Measurements from ENCODE around the gene GRN. TPM values are rescaled to one million over a fixed set of nuclear protein-coding genes. Genes with fewer than 3 reads are reported as not detected.
"Not testable (repeated sequence)": the region's sequence is repeated elsewhere in the genome, so short reads cannot be mapped to it uniquely, and the experiment has no call there.

The GRN gene
- total RNA-seq, 1 donor from 2014 or later: 270 TPM

- Histone ChIP-seq H3K27ac (ENCODE audit: low read depth, low read length) (no peak overlapping the region), H3K36me3 (ENCODE audit: control insufficient read depth in 3 of 3, insufficient read depth in 3 of 3, low read length in 3 of 3) (no peaks in the 10 kb centered on the region), H3K9ac (ENCODE audit: low read depth in 1 of 3, low read length in 3 of 3) (peak overlapping the region in 2 of 3 donors; percentile 45 to 53), H3K4me3 (ENCODE audit: low read length in 3 of 3) (peak overlapping the region; percentile 49 to 67 (median 62)), H3K4me1 (ENCODE audit: control insufficient read depth in 3 of 3, insufficient read depth in 3 of 3, low read length in 3 of 3) (peaks cover 6 to 19% (median 11%) of the 10 kb centered on the region in 3 donors), H3K27me3 (ENCODE audit: control insufficient read depth in 3 of 3, insufficient read depth in 3 of 3, low read length in 3 of 3) (peaks cover 27 to 42% (median 41%) of the 10 kb centered on the region in 3 donors), H3K9me3 (ENCODE audit: control insufficient read depth in 3 of 3, low read length in 3 of 3) (no peaks in the 10 kb centered on the region)
Measured at GRCh38 chr17:44385287-44386181, 40.4 kb downstream of the GRN start.

GRCh38 chr17:44386182-44386525 is 41.1 kb downstream of the GRN start:
- no peak overlapping the region for H3K27ac ChIP-seq (ENCODE audit: low read depth, low read length)
- H3K9ac ChIP-seq (ENCODE audit: low read depth in 1 of 3, low read length in 3 of 3): no peak overlapping the region
- H3K4me3 ChIP-seq (ENCODE audit: low read length in 3 of 3): no peak overlapping the region
- no peaks in the 10 kb centered on the region for H3K36me3 ChIP-seq (ENCODE audit: control insufficient read depth in 3 of 3, insufficient read depth in 3 of 3, low read length in 3 of 3)
- H3K27me3 ChIP-seq (ENCODE audit: control insufficient read depth in 3 of 3, insufficient read depth in 3 of 3, low read length in 3 of 3): peaks cover 25 to 38% (median 37%) of the 10 kb centered on the region in 3 donors
- H3K9me3 ChIP-seq (ENCODE audit: control insufficient read depth in 3 of 3, low read length in 3 of 3): no peaks in the 10 kb centered on the region
- H3K4me1 ChIP-seq (ENCODE audit: control insufficient read depth in 3 of 3, insufficient read depth in 3 of 3, low read length in 3 of 3): peaks cover 6 to 19% (median 11%) of the 10 kb centered on the region in 3 donors

- H3K4me1 ChIP-seq (ENCODE audit: control insufficient read depth in 3 of 3, insufficient read depth in 3 of 3, low read length in 3 of 3): peaks cover 6 to 19% (median 11%) of the 10 kb centered on the region in 3 donors
- H3K27ac ChIP-seq (ENCODE audit: low read depth, low read length): no peak overlapping the region
- no peak overlapping the region for H3K4me3 ChIP-seq (ENCODE audit: low read length in 3 of 3)
- H3K27me3 ChIP-seq (ENCODE audit: control insufficient read depth in 3 of 3, insufficient read depth in 3 of 3, low read length in 3 of 3): peaks cover 20 to 34% (median 34%) of the 10 kb centered on the region in 3 donors
- H3K36me3 ChIP-seq (ENCODE audit: control insufficient read depth in 3 of 3, insufficient read depth in 3 of 3, low read length in 3 of 3): no peaks in the 10 kb centered on the region
- H3K9ac ChIP-seq (ENCODE audit: low read depth in 1 of 3, low read length in 3 of 3): no peak overlapping the region
- no peaks in the 10 kb centered on the region for H3K9me3 ChIP-seq (ENCODE audit: control insufficient read depth in 3 of 3, low read length in 3 of 3)
Measured at GRCh38 chr17:44387804-44388203, 42.7 kb downstream of the GRN start.

- H3K4me1 ChIP-seq (ENCODE audit: control insufficient read depth in 3 of 3, insufficient read depth in 3 of 3, low read length in 3 of 3): peaks cover 6 to 19% (median 11%) of the 10 kb centered on the region in 3 donors
- no peak within 1 kb of the TSS for H3K9ac ChIP-seq (ENCODE audit: low read depth in 1 of 3, low read length in 3 of 3)
- H3K36me3 ChIP-seq (ENCODE audit: control insufficient read depth in 3 of 3, insufficient read depth in 3 of 3, low read length in 3 of 3): no peaks in the 10 kb centered on the region
- peaks cover 9 to 20% (median 20%) of the 10 kb centered on the region in 3 donors for H3K27me3 ChIP-seq (ENCODE audit: control insufficient read depth in 3 of 3, insufficient read depth in 3 of 3, low read length in 3 of 3)
- no peak within 1 kb of the TSS for H3K4me3 ChIP-seq (ENCODE audit: low read length in 3 of 3)
- H3K9me3 ChIP-seq (ENCODE audit: control insufficient read depth in 3 of 3, low read length in 3 of 3): no peaks in the 10 kb centered on the region
- H3K27ac ChIP-seq (ENCODE audit: low read depth, low read length): no peak within 1 kb of the TSS
Measured at GRCh38 chr17:44389281-44389680, 44.2 kb downstream of the GRN start, which contains the start of gene ITGA2B. Gene ITGA2B (minus strand): TSS chr17:44389649. CDS start chr17:44389473, 176 bp downstream.

GRCh38 chr17:44389723-44390202 is 44.7 kb downstream of the GRN start:
- peaks cover 4 to 14% (median 8%) of the 10 kb centered on the region in 3 donors for H3K4me1 ChIP-seq (ENCODE audit: control insufficient read depth in 3 of 3, insufficient read depth in 3 of 3, low read length in 3 of 3)
- H3K27ac ChIP-seq (ENCODE audit: low read depth, low read length): no peak overlapping the region
- no peak overlapping the region for H3K9ac ChIP-seq (ENCODE audit: low read depth in 1 of 3, low read length in 3 of 3)
- no peak overlapping the region for H3K4me3 ChIP-seq (ENCODE audit: low read length in 3 of 3)
- H3K27me3 ChIP-seq (ENCODE audit: control insufficient read depth in 3 of 3, insufficient read depth in 3 of 3, low read length in 3 of 3): peaks cover 4 to 16% (median 15%) of the 10 kb centered on the region in 3 donors
- no peaks in the 10 kb centered on the region for H3K9me3 ChIP-seq (ENCODE audit: control insufficient read depth in 3 of 3, low read length in 3 of 3)
- no peaks in the 10 kb centered on the region for H3K36me3 ChIP-seq (ENCODE audit: control insufficient read depth in 3 of 3, insufficient read depth in 3 of 3, low read length in 3 of 3)

GRCh38 chr17:44390250-44390870 is 45.3 kb downstream of the GRN start:
- peaks cover 0 to 9% (median 6%) of the 10 kb centered on the region in 3 donors for H3K4me1 ChIP-seq (ENCODE audit: control insufficient read depth in 3 of 3, insufficient read depth in 3 of 3, low read length in 3 of 3)
- no peaks in the 10 kb centered on the region for H3K9me3 ChIP-seq (ENCODE audit: control insufficient read depth in 3 of 3, low read length in 3 of 3)
- H3K4me3 ChIP-seq (ENCODE audit: low read length in 3 of 3): no peak overlapping the region
- peaks cover 0 to 12% (median 11%) of the 10 kb centered on the region in 3 donors for H3K27me3 ChIP-seq (ENCODE audit: control insufficient read depth in 3 of 3, insufficient read depth in 3 of 3, low read length in 3 of 3)
- no peak overlapping the region for H3K27ac ChIP-seq (ENCODE audit: low read depth, low read length)
- H3K9ac ChIP-seq (ENCODE audit: low read depth in 1 of 3, low read length in 3 of 3): no peak overlapping the region
- H3K36me3 ChIP-seq (ENCODE audit: control insufficient read depth in 3 of 3, insufficient read depth in 3 of 3, low read length in 3 of 3): no peaks in the 10 kb centered on the region

- peaks cover 20 to 31% (median 21%) of the 10 kb centered on the region in 3 donors for H3K36me3 ChIP-seq (ENCODE audit: control insufficient read depth in 3 of 3, insufficient read depth in 3 of 3, low read length in 3 of 3)
- not testable (repeated sequence) for H3K27me3 ChIP-seq (ENCODE audit: control insufficient read depth in 3 of 3, insufficient read depth in 3 of 3, low read length in 3 of 3); H3K4me3 ChIP-seq (ENCODE audit: low read length in 3 of 3); H3K27ac ChIP-seq (ENCODE audit: low read depth, low read length); H3K9me3 ChIP-seq (ENCODE audit: control insufficient read depth in 3 of 3, low read length in 3 of 3); H3K4me1 ChIP-seq (ENCODE audit: control insufficient read depth in 3 of 3, insufficient read depth in 3 of 3, low read length in 3 of 3); H3K9ac ChIP-seq (ENCODE audit: low read depth in 1 of 3, low read length in 3 of 3)
Measured at GRCh38 chr17:44394112-44394511, 49.0 kb downstream of the GRN start.

GRCh38 chr17:44394833-44395232 is 49.7 kb downstream of the GRN start:
- Histone ChIP-seq H3K27ac (ENCODE audit: low read depth, low read length) (no peak overlapping the region), H3K36me3 (ENCODE audit: control insufficient read depth in 3 of 3, insufficient read depth in 3 of 3, low read length in 3 of 3) (peaks cover 26 to 38% (median 28%) of the 10 kb centered on the region in 3 donors), H3K4me1 (ENCODE audit: control insufficient read depth in 3 of 3, insufficient read depth in 3 of 3, low read length in 3 of 3) (no peaks in the 10 kb centered on the region), H3K9me3 (ENCODE audit: control insufficient read depth in 3 of 3, low read length in 3 of 3) (no peaks in the 10 kb centered on the region), H3K9ac (ENCODE audit: low read depth in 1 of 3, low read length in 3 of 3) (no peak overlapping the region), H3K27me3 (ENCODE audit: control insufficient read depth in 3 of 3, insufficient read depth in 3 of 3, low read length in 3 of 3) (no peaks in the 10 kb centered on the region), H3K4me3 (ENCODE audit: low read length in 3 of 3) (no peak overlapping the region)

- no peaks in the 10 kb centered on the region for H3K27me3 ChIP-seq (ENCODE audit: control insufficient read depth in 3 of 3, insufficient read depth in 3 of 3, low read length in 3 of 3)
- H3K9me3 ChIP-seq (ENCODE audit: control insufficient read depth in 3 of 3, low read length in 3 of 3): no peaks in the 10 kb centered on the region
- no peak overlapping the region for H3K27ac ChIP-seq (ENCODE audit: low read depth, low read length)
- no peak overlapping the region for H3K4me3 ChIP-seq (ENCODE audit: low read length in 3 of 3)
- H3K4me1 ChIP-seq (ENCODE audit: control insufficient read depth in 3 of 3, insufficient read depth in 3 of 3, low read length in 3 of 3): no peaks in the 10 kb centered on the region
- peaks cover 35 to 56% (median 44%) of the 10 kb centered on the region in 3 donors for H3K36me3 ChIP-seq (ENCODE audit: control insufficient read depth in 3 of 3, insufficient read depth in 3 of 3, low read length in 3 of 3)
- H3K9ac ChIP-seq (ENCODE audit: low read depth in 1 of 3, low read length in 3 of 3): no peak overlapping the region
Measured at GRCh38 chr17:44396946-44397345, 51.8 kb downstream of the GRN start.
